ENCODE data around the gene MBOAT2.
"Not testable (repeated sequence)": the region's sequence is repeated elsewhere in the genome, so short reads cannot be mapped to it uniquely, and the experiment has no call there.

Gene MBOAT2

DNA sequence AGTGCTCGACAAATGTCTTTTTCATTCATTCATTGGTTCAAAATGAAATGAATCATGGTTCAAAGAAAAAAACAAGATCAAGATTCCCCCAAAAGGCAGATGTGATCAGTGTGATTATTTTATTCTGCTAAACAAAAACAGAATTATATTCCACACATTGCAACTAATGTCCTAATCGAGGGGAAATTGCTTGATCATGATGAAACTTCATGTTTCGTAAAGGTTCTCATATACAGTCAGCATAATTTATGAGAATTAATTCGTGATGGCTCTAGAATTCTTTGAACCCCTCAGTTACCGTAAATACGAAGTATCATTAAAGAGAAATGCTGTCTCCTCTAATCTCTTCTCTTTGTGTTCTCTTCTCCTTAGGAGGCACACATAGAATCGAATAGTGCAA lies 42.1 kb upstream of the MBOAT2 start:
- no peak overlapping the region for H3K9ac ChIP-seq (ENCODE audit: low read length)
- H2AFZ ChIP-seq (ENCODE audit: low read depth, low read length), result no peak overlapping the region
- H3K9me3 ChIP-seq (ENCODE audit: insufficient read depth, low read length), result no peaks in the 10 kb centered on the region
- no peak overlapping the region for H3K4me2 ChIP-seq (ENCODE audit: low read length)
- no peak overlapping the region for H3K4me3 ChIP-seq (ENCODE audit: low read length)
- TF ChIP-seq, protein P1, sequence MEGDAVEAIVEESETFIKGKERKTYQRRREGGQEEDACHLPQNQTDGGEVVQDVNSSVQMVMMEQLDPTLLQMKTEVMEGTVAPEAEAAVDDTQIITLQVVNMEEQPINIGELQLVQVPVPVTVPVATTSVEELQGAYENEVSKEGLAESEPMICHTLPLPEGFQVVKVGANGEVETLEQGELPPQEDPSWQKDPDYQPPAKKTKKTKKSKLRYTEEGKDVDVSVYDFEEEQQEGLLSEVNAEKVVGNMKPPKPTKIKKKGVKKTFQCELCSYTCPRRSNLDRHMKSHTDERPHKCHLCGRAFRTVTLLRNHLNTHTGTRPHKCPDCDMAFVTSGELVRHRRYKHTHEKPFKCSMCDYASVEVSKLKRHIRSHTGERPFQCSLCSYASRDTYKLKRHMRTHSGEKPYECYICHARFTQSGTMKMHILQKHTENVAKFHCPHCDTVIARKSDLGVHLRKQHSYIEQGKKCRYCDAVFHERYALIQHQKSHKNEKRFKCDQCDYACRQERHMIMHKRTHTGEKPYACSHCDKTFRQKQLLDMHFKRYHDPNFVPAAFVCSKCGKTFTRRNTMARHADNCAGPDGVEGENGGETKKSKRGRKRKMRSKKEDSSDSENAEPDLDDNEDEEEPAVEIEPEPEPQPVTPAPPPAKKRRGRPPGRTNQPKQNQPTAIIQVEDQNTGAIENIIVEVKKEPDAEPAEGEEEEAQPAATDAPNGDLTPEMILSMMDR (IDR thresholded peaks at IDR 0.05; ENCODE audit: low read depth, low read length), result no peak
- TF ChIP-seq EZH2phosphoT487 (IDR thresholded peaks at IDR 0.05; ENCODE audit: low read depth), result no peak
- no peaks in the 10 kb centered on the region for H3K79me2 ChIP-seq (ENCODE audit: low read length)
- H3K4me1 ChIP-seq (ENCODE audit: low read length), result no peaks in the 10 kb centered on the region
- H3K27ac ChIP-seq (ENCODE audit: low read length), result no peak overlapping the region
- H3K36me3 ChIP-seq (replicated peaks; ENCODE audit: low read depth, low read length), result no peaks in the 10 kb centered on the region
- no peaks in the 10 kb centered on the region for H4K20me1 ChIP-seq (ENCODE audit: insufficient read depth, low read length)
- peaks cover 9% of the 10 kb centered on the region; the same call in 1 of the 2 replicates for H3K27me3 ChIP-seq (ENCODE audit: low read depth, low read length)

DNA sequence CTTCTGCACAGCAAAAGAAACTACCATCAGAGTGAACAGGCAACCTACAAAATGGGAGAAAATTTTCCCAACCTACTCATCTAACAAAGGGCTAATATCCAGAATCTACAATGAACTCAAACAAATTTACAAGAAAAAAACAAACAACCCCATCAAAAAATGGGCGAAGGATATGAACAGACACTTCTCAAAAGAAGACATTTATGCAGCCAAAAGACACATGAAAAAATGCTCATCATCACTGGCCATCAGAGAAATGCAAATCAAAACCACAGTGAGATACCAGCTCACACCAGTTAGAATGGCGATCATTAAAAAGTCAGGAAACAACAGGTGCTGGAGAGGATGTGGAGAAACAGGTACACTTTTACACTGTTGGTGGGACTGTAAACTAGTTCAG lies 40.0 kb upstream of the MBOAT2 start:
- H3K9ac ChIP-seq (ENCODE audit: low read length); H2AFZ ChIP-seq (ENCODE audit: low read depth, low read length); H3K27ac ChIP-seq (ENCODE audit: low read length); H3K27me3 ChIP-seq (ENCODE audit: low read depth, low read length); H3K79me2 ChIP-seq (ENCODE audit: low read length); H3K4me1 ChIP-seq (ENCODE audit: low read length); H4K20me1 ChIP-seq (ENCODE audit: insufficient read depth, low read length); H3K4me2 ChIP-seq (ENCODE audit: low read length); H3K36me3 ChIP-seq (replicated peaks; ENCODE audit: low read depth, low read length); H3K9me3 ChIP-seq (ENCODE audit: insufficient read depth, low read length); H3K4me3 ChIP-seq (ENCODE audit: low read length): not testable (repeated sequence)

DNA sequence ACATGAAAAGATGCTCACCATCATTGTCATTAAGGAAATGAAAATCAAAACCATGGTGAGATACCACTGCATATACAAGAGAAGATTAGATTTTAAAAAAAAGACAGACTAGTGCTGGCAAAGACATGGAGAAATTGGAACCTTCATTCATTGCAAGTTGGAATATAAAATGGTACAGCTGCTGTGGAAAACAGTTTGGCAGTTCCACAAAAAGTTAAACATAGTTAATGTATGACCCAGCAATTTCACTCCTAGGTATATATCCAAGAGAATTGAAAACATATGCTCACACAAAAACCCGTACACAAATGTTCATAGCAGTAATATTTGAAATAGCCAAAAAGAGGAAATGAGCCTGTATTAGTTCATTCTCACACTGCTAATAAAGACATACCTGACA lies 33.7 kb upstream of the MBOAT2 start:
- Histone ChIP-seq H3K79me2 (ENCODE audit: low read length) (no peaks in the 10 kb centered on the region), H2AFZ (ENCODE audit: low read depth, low read length) (no peak overlapping the region), H3K36me3 (replicated peaks; ENCODE audit: low read depth, low read length) (no peaks in the 10 kb centered on the region), H3K4me2 (ENCODE audit: low read length) (no peak overlapping the region), H3K4me3 (ENCODE audit: low read length) (no peak overlapping the region), H3K27me3 (ENCODE audit: low read depth, low read length) (peaks cover 2% of the 10 kb centered on the region; the same call in 1 of the 2 replicates), H3K9ac (ENCODE audit: low read length) (no peak overlapping the region), H3K27ac (ENCODE audit: low read length) (no peak overlapping the region), H3K4me1 (ENCODE audit: low read length) (no peaks in the 10 kb centered on the region), H4K20me1 (ENCODE audit: insufficient read depth, low read length) (no peaks in the 10 kb centered on the region), H3K9me3 (ENCODE audit: insufficient read depth, low read length) (no peaks in the 10 kb centered on the region)
- TF ChIP-seq EZH2phosphoT487 (IDR thresholded peaks at IDR 0.05; ENCODE audit: low read depth), result no peak
- TF ChIP-seq, protein P1 (IDR thresholded peaks at IDR 0.05; ENCODE audit: low read depth, low read length), result no peak

DNA sequence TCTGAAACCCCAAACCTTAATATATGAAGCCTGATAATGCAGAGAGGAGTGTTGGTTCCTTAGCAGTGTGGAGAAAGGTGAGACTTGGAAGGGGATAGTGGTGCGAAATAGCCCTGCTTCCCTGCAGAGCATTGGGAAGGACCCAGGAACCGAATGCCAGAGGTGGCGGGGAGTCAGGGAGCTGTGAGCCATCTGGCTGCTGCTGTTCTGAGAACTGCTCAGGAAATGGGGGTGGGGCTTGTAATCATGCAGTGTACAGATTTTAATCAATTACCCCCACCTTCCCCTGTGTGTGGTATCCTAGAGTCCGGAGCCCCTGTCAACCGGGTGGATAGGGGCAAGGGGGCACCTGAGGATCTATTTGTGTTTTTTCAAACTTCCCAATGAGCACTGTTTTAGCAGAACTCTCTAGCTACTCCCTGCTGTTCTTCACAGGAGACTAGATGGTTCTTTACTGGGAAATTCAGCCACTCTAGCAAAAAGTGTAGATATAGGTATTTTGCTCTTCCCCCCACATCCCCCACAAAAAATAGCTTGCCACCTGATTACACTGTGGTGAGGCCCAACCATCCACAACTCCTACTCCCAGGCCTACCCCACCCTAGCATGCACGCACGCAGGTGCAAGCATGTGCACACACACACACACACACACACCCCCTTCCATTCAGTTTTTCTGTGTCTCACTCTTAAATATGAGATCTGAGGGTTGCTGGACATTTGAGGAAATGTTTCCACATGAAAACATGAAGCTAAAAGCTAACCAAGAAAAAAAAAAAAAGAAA lies 30.1 kb upstream of the MBOAT2 start:
- Histone ChIP-seq H3K36me3 (replicated peaks; ENCODE audit: low read depth, low read length) (no peaks in the 10 kb centered on the region), H2AFZ (ENCODE audit: low read depth, low read length) (no peak overlapping the region), H3K9ac (ENCODE audit: low read length) (no peak overlapping the region), H3K79me2 (ENCODE audit: low read length) (no peaks in the 10 kb centered on the region), H3K4me1 (ENCODE audit: low read length) (no peaks in the 10 kb centered on the region), H3K4me3 (ENCODE audit: low read length) (no peak overlapping the region), H3K9me3 (ENCODE audit: insufficient read depth, low read length) (no peaks in the 10 kb centered on the region), H3K4me2 (ENCODE audit: low read length) (no peak overlapping the region), H4K20me1 (ENCODE audit: insufficient read depth, low read length) (no peaks in the 10 kb centered on the region), H3K27me3 (ENCODE audit: low read depth, low read length) (peaks cover 16% of the 10 kb centered on the region; the same call in 1 of the 2 replicates), H3K27ac (ENCODE audit: low read length) (no peak overlapping the region)
- TF ChIP-seq, protein P1 (IDR thresholded peaks at IDR 0.05; ENCODE audit: low read depth, low read length), result no peak
- TF ChIP-seq EZH2phosphoT487 (IDR thresholded peaks at IDR 0.05; ENCODE audit: low read depth), result no peak

Data from OCI-LY3 (cell line).